SK-N-SH (cell line): ENCODE measurements around the gene VAPB. TPM values are rescaled to one million over a fixed set of nuclear protein-coding genes. Genes with fewer than 3 reads are reported as not detected.

Experiments used
- CTCF ChIA-PET: fragments of 300-600, 350-600 bp; formaldehyde crosslinking; extraction: SDS; loops from one replicate; lab custom pipeline; 2021; lab: Yijun Ruan, JAX
- POLR2A ChIA-PET: fragments of 350-600 bp; sonication (Branson Sonifier 250); formaldehyde crosslinking; extraction: SDS; loops from one replicate; lab custom pipeline; 2020; ENCODE audit warnings: antibody characterized with exemption, inconsistent platforms; lab: Yijun Ruan, JAX
- DNase-seq: peaks from one replicate; pipeline ENCODE4 v3.0.0; 2012
- H2AFZ ChIP-seq: fragments of 200-600 bp; sonication (generic); 2 replicates; pipeline ENCODE4 v1.8.1; 2016; ENCODE audit warnings: antibody characterized with exemption, mild to moderate bottlenecking, low read depth
- H3F3A ChIP-seq: fragments of 200-600 bp; sonication (generic); replicated peaks from 2 replicates; pipeline ENCODE3; 2016; ENCODE audit warnings: antibody characterized with exemption, mild to moderate bottlenecking; ENCODE audit not compliant: insufficient read depth
- H3K27ac ChIP-seq, 2 experiments: fragments of 200-500 bp in 1 of 2; fragments of 200-600 bp in 1 of 2; sonication (Bioruptor generic) in 1 of 2; sonication (generic), shearing (Covaris generic) in 1 of 2; 2 replicates each; pipeline versions ENCODE4 v1.5.1 to v1.6.1; 2014 to 2016; ENCODE audit warnings: low read depth in 2 of 2, inconsistent platforms in 1 of 2, low read length in 1 of 2, mild to moderate bottlenecking in 1 of 2, mixed read lengths in 1 of 2
- H3K27me3 ChIP-seq: fragments of 200-600 bp; sonication (generic), shearing (Covaris generic); 2 replicates; pipeline ENCODE4 v1.6.1; 2016; ENCODE audit warnings: mixed run types; ENCODE audit not compliant: insufficient read depth
- H3K36me3 ChIP-seq, 2 experiments: fragments of 200-500 bp in 1 of 2; fragments of 200-600 bp in 1 of 2; sonication (Bioruptor generic) in 1 of 2; sonication (generic) in 1 of 2; replicated peaks in 1 of 2; 2 replicates each; pipeline versions ENCODE3 to v1.5.1; 2014 to 2016; ENCODE audit warnings: low read length in 1 of 2, mild to moderate bottlenecking in 1 of 2; ENCODE audit not compliant: insufficient read depth in 2 of 2, control insufficient read depth in 1 of 2
- H3K4me1 ChIP-seq, 2 experiments: fragments of 200-500 bp in 1 of 2; fragments of 200-600 bp in 1 of 2; sonication (Bioruptor generic) in 1 of 2; sonication (generic), shearing (Covaris generic) in 1 of 2; 2 replicates each; pipeline versions ENCODE4 v1.5.1 to v1.6.1; 2014 to 2016; ENCODE audit warnings: low read depth in 1 of 2, low read length in 1 of 2, mixed run types in 1 of 2; ENCODE audit not compliant: insufficient read depth in 2 of 2, control insufficient read depth in 1 of 2
- H3K4me2 ChIP-seq: fragments of 200-600 bp; sonication (generic), shearing (Covaris generic); 2 replicates; pipeline ENCODE4 v1.6.1; 2017; ENCODE audit warnings: mixed run types
- H3K4me3 ChIP-seq, 2 experiments: fragments of 200-500 bp in 1 of 2; fragments of 200-600 bp in 1 of 2; sonication (Bioruptor generic) in 1 of 2; sonication (generic), shearing (Covaris generic) in 1 of 2; 2 replicates each; pipeline versions ENCODE4 v1.5.1 to v1.8.1; 2014 to 2016; ENCODE audit warnings: low read depth in 2 of 2, inconsistent platforms in 1 of 2, low read length in 1 of 2, mild to moderate bottlenecking in 1 of 2, mixed read lengths in 1 of 2, moderate library complexity in 1 of 2
- H3K79me2 ChIP-seq: fragments of 200-600 bp; sonication (generic); 2 replicates; pipeline ENCODE4 v1.8.1; 2017; ENCODE audit warnings: mild to moderate bottlenecking; ENCODE audit not compliant: insufficient read depth
- H3K9ac ChIP-seq: fragments of 200-600 bp; sonication (generic); 2 replicates; pipeline ENCODE4 v1.6.1; 2017; ENCODE audit warnings: mixed run types
- H3K9me2 ChIP-seq: fragments of 200-600 bp; sonication (generic); 2 replicates; pipeline ENCODE4 v1.6.1; 2017; ENCODE audit warnings: mixed run types
- H3K9me3 ChIP-seq: fragments of 200-600 bp; sonication (generic); 2 replicates; pipeline ENCODE4 v1.6.1; 2017; ENCODE audit warnings: mixed run types, mild to moderate bottlenecking, moderate library complexity
- H4K20me1 ChIP-seq: fragments of 200-600 bp; sonication (generic); 2 replicates; pipeline ENCODE4 v1.6.1; 2017; ENCODE audit warnings: mild to moderate bottlenecking, mixed run types; ENCODE audit not compliant: insufficient read depth
- ELF1 ChIP-seq: IDR thresholded peaks from 2 replicates; pipeline ENCODE4 v1.4.0; 2012
- FOXJ3 ChIP-seq: sonication (generic); formaldehyde crosslinking; IDR thresholded peaks from 2 replicates; pipeline ENCODE4 v1.5.1; 2020; ENCODE audit warnings: mild to moderate bottlenecking, missing genetic modification reagents
- GATA2 ChIP-seq: sonication (generic); formaldehyde crosslinking; IDR thresholded peaks from 2 replicates; pipeline ENCODE4 v1.5.0; 2020; ENCODE audit warnings: mild to moderate bottlenecking, missing genetic modification reagents
- JUND ChIP-seq: IDR thresholded peaks from 2 replicates; pipeline ENCODE4 v1.4.0; 2012
- MAX ChIP-seq: IDR thresholded peaks from 2 replicates; pipeline ENCODE4 v1.4.0; 2012; ENCODE audit warnings: low read depth
- REST ChIP-seq: IDR thresholded peaks from 2 replicates; pipeline ENCODE4 v1.6.1; 2012; ENCODE audit warnings: mild to moderate bottlenecking, low read depth, low read length, moderate library complexity
- TAF1 ChIP-seq: IDR thresholded peaks from 2 replicates; pipeline ENCODE4 v1.6.1; 2012; ENCODE audit warnings: low read depth, mild to moderate bottlenecking, low read length, moderate library complexity, borderline replicate concordance
- TEAD4 ChIP-seq: IDR thresholded peaks from 2 replicates; pipeline ENCODE4 v1.4.0; 2012; ENCODE audit warnings: mild to moderate bottlenecking, borderline replicate concordance; ENCODE audit not compliant: insufficient read depth
- USF1 ChIP-seq: IDR thresholded peaks from 2 replicates; pipeline ENCODE4 v1.4.0; 2012; ENCODE audit warnings: low read depth, borderline replicate concordance
- YY1 ChIP-seq: IDR thresholded peaks from 2 replicates; pipeline ENCODE4 v1.4.0; 2012; ENCODE audit warnings: low read depth, mild to moderate bottlenecking
- WGBS: methylation state at CpG from one replicate; pipeline ENCODE4 v1.1.6; 2017; ENCODE audit warnings: low lambda C conversion rate; 5-methylcytosine and 5-hydroxymethylcytosine counted together
- polyA plus RNA-seq, 3 experiments: library from polyadenylated mRNA; depleted of rRNA; stranded (reverse); fragments of >200 nt; gene quantifications; 2 replicates each; pipeline ENCODE4 v1.2.3, GENCODE V29; 2012
- TF ChIP-seq, protein P1 (sequence below): IDR thresholded peaks from 2 replicates; pipeline ENCODE4 v1.4.0; 2012; ENCODE audit warnings: low read depth, borderline replicate concordance

VAPB gene
- polyA plus RNA-seq, 1 of the 3 experiments (the other 2 are of a cell fraction), result 16.9 TPM

DNA sequence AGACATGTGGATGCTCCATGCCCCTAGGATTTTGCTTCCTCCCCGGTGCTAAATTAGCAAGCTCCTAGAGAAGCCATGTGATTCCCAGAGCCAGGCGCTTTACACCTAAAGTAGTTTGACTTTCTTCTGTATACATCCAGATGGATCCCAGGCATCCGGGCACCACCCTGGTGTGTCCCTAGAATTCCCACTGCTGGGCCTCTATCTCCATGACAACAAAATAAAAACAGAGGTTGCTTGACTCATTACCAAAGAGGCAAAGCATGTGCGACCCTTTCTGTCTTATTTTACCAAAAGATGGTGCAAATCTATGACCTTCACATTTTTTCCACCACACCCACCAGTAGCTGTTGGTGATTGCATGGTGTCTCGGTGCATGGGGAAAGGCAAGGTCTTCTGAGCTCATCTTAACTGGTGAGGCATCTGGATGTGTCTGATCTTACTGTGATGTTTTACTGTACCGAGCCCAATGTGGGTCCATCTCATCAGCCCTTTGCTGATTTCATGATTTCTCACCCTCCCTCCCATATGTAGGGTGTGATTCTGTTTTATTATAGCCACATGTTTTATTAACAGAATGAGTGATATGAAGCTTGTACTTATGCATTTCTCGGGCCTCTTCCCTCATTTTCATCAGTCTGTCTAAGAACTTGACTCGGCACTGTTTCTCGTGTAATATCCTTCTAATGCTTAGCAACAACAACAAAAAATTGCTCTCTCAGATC is 27.4 kb upstream of the VAPB start:
- CTCF ChIA-PET, result interaction anchor here (1.5 to 1.8 kb wide), 2 partner anchors 10 to 114 kb away, joined by 4 to 7 read pairs; no protein-coding TSS in a partner anchor
- no peak overlapping the region for H3K9ac ChIP-seq
- no peak for TF ChIP-seq GATA2 (CRISPR knock-in tag)
- no peak for TF ChIP-seq JUND
- no peak for TF ChIP-seq MAX
- no peak for TF ChIP-seq TEAD4
- TF ChIP-seq, protein P1, sequence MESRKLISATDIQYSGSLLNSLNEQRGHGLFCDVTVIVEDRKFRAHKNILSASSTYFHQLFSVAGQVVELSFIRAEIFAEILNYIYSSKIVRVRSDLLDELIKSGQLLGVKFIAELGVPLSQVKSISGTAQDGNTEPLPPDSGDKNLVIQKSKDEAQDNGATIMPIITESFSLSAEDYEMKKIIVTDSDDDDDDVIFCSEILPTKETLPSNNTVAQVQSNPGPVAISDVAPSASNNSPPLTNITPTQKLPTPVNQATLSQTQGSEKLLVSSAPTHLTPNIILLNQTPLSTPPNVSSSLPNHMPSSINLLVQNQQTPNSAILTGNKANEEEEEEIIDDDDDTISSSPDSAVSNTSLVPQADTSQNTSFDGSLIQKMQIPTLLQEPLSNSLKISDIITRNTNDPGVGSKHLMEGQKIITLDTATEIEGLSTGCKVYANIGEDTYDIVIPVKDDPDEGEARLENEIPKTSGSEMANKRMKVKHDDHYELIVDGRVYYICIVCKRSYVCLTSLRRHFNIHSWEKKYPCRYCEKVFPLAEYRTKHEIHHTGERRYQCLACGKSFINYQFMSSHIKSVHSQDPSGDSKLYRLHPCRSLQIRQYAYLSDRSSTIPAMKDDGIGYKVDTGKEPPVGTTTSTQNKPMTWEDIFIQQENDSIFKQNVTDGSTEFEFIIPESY, result no peak
- TF ChIP-seq YY1, result no peak
- no peak for TF ChIP-seq USF1
- no peak for TF ChIP-seq FOXJ3 (CRISPR knock-in tag)

DNA sequence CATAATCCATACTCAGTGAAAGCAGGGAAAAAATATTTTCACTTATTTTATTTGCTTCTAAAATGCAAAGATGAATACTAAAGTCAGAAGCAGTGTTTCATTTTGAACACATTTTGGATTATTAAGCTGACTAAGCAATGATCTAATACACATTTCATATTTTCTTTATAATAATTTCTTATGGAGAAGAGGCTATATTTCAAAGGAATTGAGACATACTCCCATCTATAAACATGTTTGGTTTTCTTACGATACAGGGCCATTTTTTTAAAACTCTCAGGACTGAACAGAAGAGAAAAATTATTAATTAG is 26.9 kb upstream of the VAPB start:
- H3K4me1 ChIP-seq, result peaks cover 5 to 17% of the 10 kb centered on the region in 2 experiments; a peak in 2 of 4 replicates
- no peak overlapping the region for H2AFZ ChIP-seq
- DNase-seq, result no peak
- no peaks in the 10 kb centered on the region for H4K20me1 ChIP-seq
- H3K36me3 ChIP-seq, result peaks cover 67 to 76% of the 10 kb centered on the region in 2 experiments
- ChIA-PET CTCF (interaction anchor here (1.8 kb wide), 1 partner anchor 114 kb away, joined by 4 read pairs; no protein-coding TSS in a partner anchor), POLR2A (no interaction called here)
- no peak for TF ChIP-seq REST
- TF ChIP-seq, protein P1, result no peak
- TF ChIP-seq TAF1, result no peak
- no peak for TF ChIP-seq MAX
- TF ChIP-seq ELF1, result no peak
- no peak overlapping the region for H3K4me2 ChIP-seq
- H3K9ac ChIP-seq, result no peak overlapping the region
- H3K4me3 ChIP-seq, result no peak overlapping the region
- peaks cover 5% of the 10 kb centered on the region for H3F3A ChIP-seq
- no peak overlapping the region for H3K27ac ChIP-seq
- peaks cover 5% of the 10 kb centered on the region; the same call in 1 of the 2 replicates for H3K79me2 ChIP-seq
- WGBS, result 97% methylated on average over 1 of the region's 1 CpG
- H3K9me2 ChIP-seq, result no peaks in the 10 kb centered on the region
- no peaks in the 10 kb centered on the region for H3K27me3 ChIP-seq
- no peaks in the 10 kb centered on the region for H3K9me3 ChIP-seq

More for the DNA sequence above, 27.4 kb upstream of the VAPB start:
- POLR2A ChIA-PET, result no interaction called here
- H3K27me3 ChIP-seq, result no peaks in the 10 kb centered on the region
- no peak overlapping the region for H2AFZ ChIP-seq
- peaks cover 5% of the 10 kb centered on the region; the same call in 1 of the 2 replicates for H3K79me2 ChIP-seq
- peaks cover 5 to 17% of the 10 kb centered on the region in 2 experiments; a peak in 2 of 4 replicates for H3K4me1 ChIP-seq
- WGBS, result 90% methylated on average over 9 of the region's 9 CpGs
- H3K27ac ChIP-seq, result no peak overlapping the region
- no peak for DNase-seq
- no peak overlapping the region for H3K4me3 ChIP-seq
- H3K9me2 ChIP-seq, result no peaks in the 10 kb centered on the region
- peaks cover 70 to 78% of the 10 kb centered on the region in 2 experiments for H3K36me3 ChIP-seq
- no peaks in the 10 kb centered on the region for H3K9me3 ChIP-seq
- no peak overlapping the region for H3K4me2 ChIP-seq
- no peaks in the 10 kb centered on the region for H4K20me1 ChIP-seq
- peaks cover 4% of the 10 kb centered on the region for H3F3A ChIP-seq
